Peyer's patch (tissue), 4 donors: ENCODE measurements around the gene GDF11.

ENCODE experiments used
- CTCF ChIP-seq, 6 experiments: fragments of 450-650 bp in 4 of 6; fragments of 200-600 bp in 2 of 6; sonication (generic) in 1 of 6; IDR thresholded peaks; one replicate each; pipeline ENCODE4 v1.5.1; 2017 to 2019; ENCODE audit warnings: antibody characterized with exemption in 6 of 6, mild to moderate bottlenecking in 3 of 6, moderate library complexity in 1 of 6
- POLR2A ChIP-seq, 2 donors: fragments of 450-650 bp; IDR thresholded peaks; one replicate each; pipeline ENCODE4 v1.5.1; 2017; ENCODE audit warnings: antibody characterized with exemption in 2 of 2, mild to moderate bottlenecking in 2 of 2, moderate library complexity in 2 of 2

GRCh38 chr12:55715833-55716581, 26.9 kb upstream of the GDF11 start, which contains the start of gene BLOC1S1:
- peak; percentile 51 to 61 for TF ChIP-seq POLR2A (IDR thresholded peaks at IDR 0.05)
- TF ChIP-seq CTCF (IDR thresholded peaks at IDR 0.05): peak in 1 of 6 experiments; percentile 25
